Measurements from ENCODE around the gene AMH.

Gene AMH

DNA sequence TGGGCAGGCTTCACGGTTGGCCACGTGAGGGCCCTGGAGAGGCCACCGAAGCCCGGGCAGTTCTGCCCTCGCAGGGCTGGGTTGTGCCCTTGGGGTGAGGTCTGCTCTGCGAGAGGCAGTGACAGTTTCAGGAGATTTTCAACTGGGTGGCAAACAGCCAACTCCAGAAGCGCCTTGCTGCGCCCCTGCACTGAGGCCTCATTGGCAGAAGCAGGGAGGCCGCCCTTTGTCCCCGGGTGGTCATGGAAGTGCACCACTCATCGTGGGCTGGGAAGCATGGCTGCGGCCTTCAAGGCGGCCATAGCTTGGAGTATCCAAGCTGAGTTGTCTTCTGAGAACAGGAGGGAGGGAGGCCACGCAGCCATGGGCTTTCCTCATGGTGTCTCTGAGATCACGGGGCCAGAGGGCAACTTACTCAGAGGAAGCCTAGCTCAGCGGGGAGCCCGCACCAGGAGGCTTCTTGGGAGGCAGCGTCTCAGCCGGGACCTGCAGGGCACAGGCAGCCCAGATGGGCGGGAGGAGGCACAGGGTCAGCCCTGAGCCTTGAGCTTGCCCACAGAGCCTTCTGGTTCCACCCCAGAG is 27.8 kb upstream of the AMH start:
- no peak overlapping the region for H3K9ac ChIP-seq (ENCODE audit: low read depth in 1 of 2, low read length in 2 of 2)
- peaks cover 45 to 53% of the 10 kb centered on the region in 2 donors for H3K36me3 ChIP-seq (ENCODE audit: control insufficient read depth in 2 of 2, insufficient read depth in 2 of 2, low read length in 2 of 2)
- no peak overlapping the region for H3K27ac ChIP-seq (ENCODE audit: low read depth in 2 of 2, low read length in 2 of 2)
- no peaks in the 10 kb centered on the region for H3K4me1 ChIP-seq (ENCODE audit: control insufficient read depth in 2 of 2, insufficient read depth in 2 of 2, low read length in 2 of 2)
- no peak overlapping the region for H3K4me3 ChIP-seq (ENCODE audit: low read length in 2 of 2)
- H3K27me3 ChIP-seq (ENCODE audit: control insufficient read depth in 2 of 2, insufficient read depth in 2 of 2, low read length in 2 of 2) = no peaks in the 10 kb centered on the region
- no peaks in the 10 kb centered on the region for H3K9me3 ChIP-seq (ENCODE audit: control insufficient read depth in 2 of 2, low read length in 2 of 2)

DNA sequence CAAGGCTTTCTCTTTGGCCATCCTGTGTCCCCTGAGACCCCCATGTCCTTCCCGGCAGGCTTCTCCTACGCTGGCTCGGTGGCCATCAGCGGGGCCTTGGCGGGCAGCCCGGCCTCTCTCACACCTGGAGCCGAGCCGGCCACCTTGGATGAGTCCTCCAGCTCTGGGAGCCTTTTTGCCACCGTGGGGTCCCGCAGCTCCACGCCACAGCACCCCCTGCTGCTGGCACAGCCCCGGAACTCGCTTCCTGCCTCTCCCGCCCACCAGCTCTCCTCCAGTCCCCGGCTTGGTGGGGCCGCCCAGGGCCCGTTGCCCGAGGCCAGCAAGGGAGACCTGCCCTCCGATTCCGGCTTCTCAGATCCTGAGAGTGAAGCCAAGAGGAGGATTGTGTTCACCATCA is 27.2 kb upstream of the AMH start:
- H3K36me3 ChIP-seq (ENCODE audit: control insufficient read depth in 2 of 2, insufficient read depth in 2 of 2, low read length in 2 of 2) = peaks cover 39 to 54% of the 10 kb centered on the region in 2 donors
- H3K27ac ChIP-seq (ENCODE audit: low read depth in 2 of 2, low read length in 2 of 2) = no peak overlapping the region
- H3K4me1 ChIP-seq (ENCODE audit: control insufficient read depth in 2 of 2, insufficient read depth in 2 of 2, low read length in 2 of 2) = no peaks in the 10 kb centered on the region
- no peaks in the 10 kb centered on the region for H3K9me3 ChIP-seq (ENCODE audit: control insufficient read depth in 2 of 2, low read length in 2 of 2)
- no peak overlapping the region for H3K4me3 ChIP-seq (ENCODE audit: low read length in 2 of 2)
- no peaks in the 10 kb centered on the region for H3K27me3 ChIP-seq (ENCODE audit: control insufficient read depth in 2 of 2, insufficient read depth in 2 of 2, low read length in 2 of 2)
- no peak overlapping the region for H3K9ac ChIP-seq (ENCODE audit: low read depth in 1 of 2, low read length in 2 of 2)

DNA sequence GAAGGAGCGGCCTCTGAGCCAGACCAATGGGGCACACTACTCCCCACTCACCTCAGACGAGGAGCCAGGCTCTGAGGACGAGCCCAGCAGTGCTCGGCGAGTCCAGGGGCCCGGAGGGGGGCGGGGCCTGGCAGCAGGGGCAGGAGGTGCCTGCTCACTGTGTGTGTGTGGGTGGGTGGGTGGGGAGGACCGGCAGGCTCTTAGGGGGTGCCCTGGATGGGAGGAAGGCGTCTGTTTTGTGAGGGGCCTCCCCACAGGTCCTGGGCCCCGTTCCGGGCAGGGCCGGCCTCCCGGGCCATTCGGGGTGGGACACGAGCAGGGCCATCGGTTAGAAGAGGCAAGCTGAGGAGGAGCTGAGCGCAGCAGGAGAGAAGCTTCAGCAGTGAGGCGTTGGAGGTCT is 25.7 kb upstream of the AMH start:
- Histone ChIP-seq H3K27ac (ENCODE audit: low read depth in 2 of 2, low read length in 2 of 2) (no peak overlapping the region), H3K9me3 (ENCODE audit: control insufficient read depth in 2 of 2, low read length in 2 of 2) (no peaks in the 10 kb centered on the region), H3K4me1 (ENCODE audit: control insufficient read depth in 2 of 2, insufficient read depth in 2 of 2, low read length in 2 of 2) (no peaks in the 10 kb centered on the region), H3K4me3 (ENCODE audit: low read length in 2 of 2) (no peak overlapping the region), H3K36me3 (ENCODE audit: control insufficient read depth in 2 of 2, insufficient read depth in 2 of 2, low read length in 2 of 2) (peaks cover 27 to 47% of the 10 kb centered on the region in 2 donors), H3K27me3 (ENCODE audit: control insufficient read depth in 2 of 2, insufficient read depth in 2 of 2, low read length in 2 of 2) (no peaks in the 10 kb centered on the region), H3K9ac (ENCODE audit: low read depth in 1 of 2, low read length in 2 of 2) (no peak overlapping the region)

DNA sequence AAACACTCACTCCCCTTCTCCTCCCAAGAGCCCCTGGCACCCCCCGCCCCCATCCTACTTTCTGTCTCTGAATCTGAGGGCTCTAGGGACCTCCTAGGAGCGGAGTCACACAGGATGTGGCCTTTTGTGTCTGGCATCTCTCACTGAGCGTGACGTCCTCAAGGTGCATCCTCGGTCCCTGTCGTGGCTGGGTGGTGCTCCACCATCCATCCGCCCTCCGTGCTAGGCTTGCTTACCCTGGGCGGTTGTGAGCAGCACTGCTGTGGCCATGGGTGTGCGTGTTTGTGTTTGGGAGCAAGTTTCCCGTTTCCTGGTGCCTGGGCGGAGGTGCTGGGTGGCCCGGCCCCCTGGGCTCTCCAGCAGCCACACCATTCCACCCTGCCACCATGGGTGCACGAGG is 25.2 kb upstream of the AMH start:
- Histone ChIP-seq H3K27me3 (ENCODE audit: control insufficient read depth in 2 of 2, insufficient read depth in 2 of 2, low read length in 2 of 2) (no peaks in the 10 kb centered on the region), H3K4me1 (ENCODE audit: control insufficient read depth in 2 of 2, insufficient read depth in 2 of 2, low read length in 2 of 2) (no peaks in the 10 kb centered on the region), H3K9me3 (ENCODE audit: control insufficient read depth in 2 of 2, low read length in 2 of 2) (no peaks in the 10 kb centered on the region), H3K36me3 (ENCODE audit: control insufficient read depth in 2 of 2, insufficient read depth in 2 of 2, low read length in 2 of 2) (peaks cover 27 to 49% of the 10 kb centered on the region in 2 donors), H3K9ac (ENCODE audit: low read depth in 1 of 2, low read length in 2 of 2) (no peak overlapping the region), H3K27ac (ENCODE audit: low read depth in 2 of 2, low read length in 2 of 2) (no peak overlapping the region), H3K4me3 (ENCODE audit: low read length in 2 of 2) (no peak overlapping the region)

DNA sequence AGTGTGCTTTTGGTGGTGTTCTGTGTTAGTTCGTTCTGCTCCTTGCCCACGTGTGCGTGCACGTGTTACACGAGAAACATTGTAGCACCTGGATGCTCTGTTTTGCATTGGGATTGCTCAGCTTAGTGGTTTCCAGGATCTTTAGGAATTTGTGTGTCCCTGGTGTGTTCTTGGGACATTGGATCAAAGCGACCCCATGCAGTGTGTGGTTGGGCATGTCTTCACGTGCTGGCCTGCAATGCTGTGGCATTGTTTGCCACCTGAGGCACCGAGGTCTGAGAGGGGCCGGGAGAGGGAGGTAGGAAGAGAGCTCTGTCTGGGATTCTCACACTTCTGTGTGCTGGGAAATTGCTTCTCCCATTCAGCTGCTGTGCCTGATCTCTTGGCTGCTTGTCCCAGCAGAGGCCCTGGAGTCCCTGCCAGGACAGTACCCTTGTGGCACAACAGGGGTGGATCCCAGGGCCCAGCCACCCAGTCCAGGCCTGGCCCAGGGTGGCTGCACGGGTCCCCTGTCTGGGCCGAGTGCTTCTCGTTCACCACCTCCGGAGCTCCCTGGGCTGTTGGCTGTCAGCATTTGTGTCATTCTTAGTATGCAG is 24.3 kb upstream of the AMH start:
- no peak overlapping the region for H3K4me3 ChIP-seq (ENCODE audit: low read length in 2 of 2)
- H3K9ac ChIP-seq (ENCODE audit: low read depth in 1 of 2, low read length in 2 of 2) = no peak overlapping the region
- H3K36me3 ChIP-seq (ENCODE audit: control insufficient read depth in 2 of 2, insufficient read depth in 2 of 2, low read length in 2 of 2) = peaks cover 29 to 47% of the 10 kb centered on the region in 2 donors
- no peaks in the 10 kb centered on the region for H3K4me1 ChIP-seq (ENCODE audit: control insufficient read depth in 2 of 2, insufficient read depth in 2 of 2, low read length in 2 of 2)
- no peaks in the 10 kb centered on the region for H3K27me3 ChIP-seq (ENCODE audit: control insufficient read depth in 2 of 2, insufficient read depth in 2 of 2, low read length in 2 of 2)
- H3K9me3 ChIP-seq (ENCODE audit: control insufficient read depth in 2 of 2, low read length in 2 of 2) = no peaks in the 10 kb centered on the region
- H3K27ac ChIP-seq (ENCODE audit: low read depth in 2 of 2, low read length in 2 of 2) = no peak overlapping the region

DNA sequence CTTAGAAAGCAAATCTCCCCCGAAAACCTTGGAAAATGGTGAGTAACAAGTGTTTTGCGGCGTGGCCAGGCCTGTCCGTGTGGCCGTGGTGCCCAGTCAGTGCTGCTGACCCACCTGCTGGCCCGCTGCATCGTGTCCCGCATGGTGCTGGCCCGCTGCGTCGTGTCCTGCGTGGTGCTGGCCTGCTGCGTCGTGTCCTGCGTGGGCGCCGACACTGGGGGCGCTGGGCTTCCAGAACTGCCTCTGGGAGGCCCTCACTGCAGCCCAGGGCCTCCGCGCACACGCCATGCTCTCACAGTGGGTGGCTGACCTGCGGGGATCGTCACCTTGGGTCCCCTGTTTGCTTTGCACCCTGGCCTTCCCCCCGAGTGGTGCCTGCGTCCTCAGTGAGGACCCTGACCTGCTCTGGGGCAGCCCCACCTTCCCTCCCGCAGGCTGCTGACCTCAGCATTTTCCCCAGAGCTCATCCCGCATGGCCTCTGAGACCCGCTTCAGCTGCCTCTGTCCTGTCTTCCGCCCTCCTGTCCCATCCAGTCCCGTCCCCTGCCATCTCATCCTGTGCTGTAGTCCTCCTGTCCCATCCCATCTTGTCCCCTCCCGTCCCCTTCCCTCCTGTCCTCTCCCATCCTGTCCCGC is 23.6 kb upstream of the AMH start:
- Histone ChIP-seq H3K27ac (ENCODE audit: low read depth in 2 of 2, low read length in 2 of 2) (no peak overlapping the region), H3K9ac (ENCODE audit: low read depth in 1 of 2, low read length in 2 of 2) (no peak overlapping the region), H3K36me3 (ENCODE audit: control insufficient read depth in 2 of 2, insufficient read depth in 2 of 2, low read length in 2 of 2) (peaks cover 27 to 45% of the 10 kb centered on the region in 2 donors), H3K4me3 (ENCODE audit: low read length in 2 of 2) (no peak overlapping the region), H3K9me3 (ENCODE audit: control insufficient read depth in 2 of 2, low read length in 2 of 2) (no peaks in the 10 kb centered on the region), H3K4me1 (ENCODE audit: control insufficient read depth in 2 of 2, insufficient read depth in 2 of 2, low read length in 2 of 2) (no peaks in the 10 kb centered on the region), H3K27me3 (ENCODE audit: control insufficient read depth in 2 of 2, insufficient read depth in 2 of 2, low read length in 2 of 2) (no peaks in the 10 kb centered on the region)

DNA sequence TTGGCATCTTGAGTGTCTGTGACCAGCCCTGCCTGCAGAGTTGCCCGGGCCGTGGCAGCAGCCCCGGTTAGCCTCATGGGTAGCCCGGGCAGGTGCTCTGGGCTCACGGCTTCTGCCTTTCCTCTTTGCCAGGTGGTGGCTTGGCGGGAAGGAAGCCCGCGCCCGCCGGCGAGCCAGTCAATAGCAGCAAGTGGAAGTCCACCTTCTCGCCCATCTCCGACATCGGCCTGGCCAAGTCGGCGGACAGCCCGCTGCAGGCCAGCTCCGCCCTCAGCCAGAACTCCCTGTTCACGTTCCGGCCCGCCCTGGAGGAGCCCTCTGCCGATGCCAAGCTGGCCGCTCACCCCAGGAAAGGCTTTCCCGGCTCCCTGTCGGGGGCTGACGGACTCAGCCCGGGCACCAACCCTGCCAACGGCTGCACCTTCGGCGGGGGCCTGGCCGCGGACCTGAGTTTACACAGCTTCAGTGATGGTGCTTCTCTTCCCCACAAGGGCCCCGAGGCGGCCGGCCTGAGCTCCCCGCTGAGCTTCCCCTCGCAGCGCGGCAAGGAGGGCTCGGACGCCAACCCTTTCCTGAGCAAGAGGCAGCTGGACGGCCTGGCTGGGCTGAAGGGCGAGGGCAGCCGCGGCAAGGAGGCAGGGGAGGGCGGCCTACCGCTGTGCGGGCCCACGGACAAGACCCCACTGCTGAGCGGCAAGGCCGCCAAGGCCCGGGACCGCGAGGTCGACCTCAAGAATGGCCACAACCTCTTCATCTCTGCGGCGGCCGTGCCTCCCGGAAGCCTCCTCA is 22.9 kb upstream of the AMH start:
- Histone ChIP-seq H3K4me1 (ENCODE audit: control insufficient read depth in 2 of 2, insufficient read depth in 2 of 2, low read length in 2 of 2) (no peaks in the 10 kb centered on the region), H3K27me3 (ENCODE audit: control insufficient read depth in 2 of 2, insufficient read depth in 2 of 2, low read length in 2 of 2) (no peaks in the 10 kb centered on the region), H3K36me3 (ENCODE audit: control insufficient read depth in 2 of 2, insufficient read depth in 2 of 2, low read length in 2 of 2) (peaks cover 29 to 42% of the 10 kb centered on the region in 2 donors), H3K9ac (ENCODE audit: low read depth in 1 of 2, low read length in 2 of 2) (no peak overlapping the region), H3K4me3 (ENCODE audit: low read length in 2 of 2) (no peak overlapping the region), H3K27ac (ENCODE audit: low read depth in 2 of 2, low read length in 2 of 2) (no peak overlapping the region), H3K9me3 (ENCODE audit: control insufficient read depth in 2 of 2, low read length in 2 of 2) (no peaks in the 10 kb centered on the region)

DNA sequence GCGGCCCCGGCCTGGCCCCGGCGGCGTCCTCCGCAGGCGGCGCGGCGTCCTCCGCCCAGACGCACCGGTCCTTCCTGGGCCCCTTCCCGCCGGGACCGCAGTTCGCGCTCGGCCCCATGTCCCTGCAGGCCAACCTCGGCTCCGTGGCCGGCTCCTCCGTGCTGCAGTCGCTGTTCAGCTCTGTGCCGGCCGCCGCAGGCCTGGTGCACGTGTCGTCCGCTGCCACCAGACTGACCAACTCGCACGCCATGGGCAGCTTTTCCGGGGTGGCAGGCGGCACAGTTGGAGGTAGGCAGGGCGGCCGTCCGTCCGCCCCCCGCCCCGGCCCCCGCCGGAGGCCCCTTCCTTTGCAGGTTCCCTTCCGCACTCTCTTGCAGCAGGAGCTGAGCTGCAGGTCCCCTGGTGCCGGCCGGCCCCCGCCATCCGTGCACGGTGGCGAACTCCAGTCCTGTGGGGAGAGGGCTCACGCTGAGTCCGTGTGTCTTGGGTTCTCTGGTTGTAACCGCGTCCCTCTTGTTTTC is 22.2 kb upstream of the AMH start:
- Histone ChIP-seq H3K36me3 (ENCODE audit: control insufficient read depth in 2 of 2, insufficient read depth in 2 of 2, low read length in 2 of 2) (peaks cover 33 to 37% of the 10 kb centered on the region in 2 donors), H3K27ac (ENCODE audit: low read depth in 2 of 2, low read length in 2 of 2) (no peak overlapping the region), H3K9me3 (ENCODE audit: control insufficient read depth in 2 of 2, low read length in 2 of 2) (no peaks in the 10 kb centered on the region), H3K9ac (ENCODE audit: low read depth in 1 of 2, low read length in 2 of 2) (no peak overlapping the region), H3K4me1 (ENCODE audit: control insufficient read depth in 2 of 2, insufficient read depth in 2 of 2, low read length in 2 of 2) (no peaks in the 10 kb centered on the region), H3K4me3 (ENCODE audit: low read length in 2 of 2) (no peak overlapping the region), H3K27me3 (ENCODE audit: control insufficient read depth in 2 of 2, insufficient read depth in 2 of 2, low read length in 2 of 2) (no peaks in the 10 kb centered on the region)

DNA sequence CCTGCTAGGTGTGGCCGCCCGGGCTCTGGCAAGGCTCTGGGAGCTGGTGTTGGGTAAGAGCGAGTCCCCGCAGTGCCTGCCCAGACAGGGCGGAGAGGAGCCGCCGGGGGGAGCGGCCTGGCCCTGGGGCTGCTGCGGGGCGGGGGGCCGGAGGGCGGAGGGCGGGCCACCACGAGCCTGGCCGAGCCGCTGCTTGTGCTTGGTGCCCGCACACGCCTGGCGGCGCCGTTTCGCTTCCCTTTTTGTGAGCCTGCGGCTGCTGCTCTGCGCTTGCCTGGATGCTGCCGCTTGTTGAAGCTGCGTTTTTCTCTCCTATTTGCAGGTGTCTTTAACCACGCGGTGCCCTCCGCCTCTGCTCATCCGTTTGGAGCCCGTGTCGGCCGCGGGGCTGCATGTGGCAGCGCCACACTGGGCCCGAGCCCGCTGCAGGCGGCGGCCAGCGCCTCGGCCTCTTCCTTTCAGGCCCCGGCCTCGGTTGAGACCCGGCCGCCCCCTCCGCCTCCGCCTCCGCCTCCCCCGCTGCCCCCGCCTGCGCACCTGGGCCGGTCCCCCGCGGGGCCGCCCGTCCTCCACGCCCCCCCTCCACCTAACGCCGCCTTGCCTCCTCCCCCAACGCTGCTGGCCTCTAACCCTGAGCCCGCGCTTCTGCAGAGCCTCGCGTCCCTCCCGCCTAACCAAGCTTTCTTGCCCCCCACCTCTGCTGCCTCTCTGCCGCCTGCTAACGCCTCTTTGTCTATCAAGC is 21.5 kb upstream of the AMH start:
- Histone ChIP-seq H3K4me3 (ENCODE audit: low read length in 2 of 2) (no peak overlapping the region), H3K9ac (ENCODE audit: low read depth in 1 of 2, low read length in 2 of 2) (no peak overlapping the region), H3K27ac (ENCODE audit: low read depth in 2 of 2, low read length in 2 of 2) (no peak overlapping the region), H3K27me3 (ENCODE audit: control insufficient read depth in 2 of 2, insufficient read depth in 2 of 2, low read length in 2 of 2) (no peaks in the 10 kb centered on the region), H3K36me3 (ENCODE audit: control insufficient read depth in 2 of 2, insufficient read depth in 2 of 2, low read length in 2 of 2) (peaks cover 31 to 37% of the 10 kb centered on the region in 2 donors), H3K9me3 (ENCODE audit: control insufficient read depth in 2 of 2, low read length in 2 of 2) (no peaks in the 10 kb centered on the region), H3K4me1 (ENCODE audit: control insufficient read depth in 2 of 2, insufficient read depth in 2 of 2, low read length in 2 of 2) (no peaks in the 10 kb centered on the region)

Measured in mucosa of rectum (tissue), 2 donors.